ENCODE measurements around the gene GOLGA5.

The GOLGA5 gene

GRCh38 chr14:92797935-92798653 lies 4.0 kb downstream of the GOLGA5 start:
- no peak overlapping the region for H3K27ac ChIP-seq

GRCh38 chr14:92798811-92799210 lies 4.7 kb downstream of the GOLGA5 start:
- no peak for TF ChIP-seq CTCF (conservative IDR thresholded peaks at IDR 0.05)
- no peak overlapping the region for H3K27ac ChIP-seq

More at GRCh38 chr14:92797935-92798653, 4.0 kb downstream of the GOLGA5 start:
- TF ChIP-seq CTCF (conservative IDR thresholded peaks at IDR 0.05): no peak

- no peak overlapping the region for H3K27ac ChIP-seq
- TF ChIP-seq CTCF (conservative IDR thresholded peaks at IDR 0.05): no peak
Measured at GRCh38 chr14:92800012-92800411, 5.9 kb downstream of the GOLGA5 start.

- TF ChIP-seq CTCF (conservative IDR thresholded peaks at IDR 0.05): no peak
- no peak overlapping the region for H3K27ac ChIP-seq
Measured at GRCh38 chr14:92800525-92800924, 6.4 kb downstream of the GOLGA5 start.

GRCh38 chr14:92801917-92802316 lies 7.8 kb downstream of the GOLGA5 start:
- no peak overlapping the region; the same call in 1 of the 2 replicates for H3K27ac ChIP-seq
- no peak for TF ChIP-seq CTCF (conservative IDR thresholded peaks at IDR 0.05)

- no peak for TF ChIP-seq CTCF (conservative IDR thresholded peaks at IDR 0.05)
- H3K27ac ChIP-seq: no peak overlapping the region
Measured at GRCh38 chr14:92802678-92803077, 8.6 kb downstream of the GOLGA5 start.

- no peak overlapping the region for H3K27ac ChIP-seq
- TF ChIP-seq CTCF (conservative IDR thresholded peaks at IDR 0.05): no peak
Measured at GRCh38 chr14:92813201-92813600, 19.1 kb downstream of the GOLGA5 start.

Measured in VCaP (cell line).